WI38 (cell line): Measurements from ENCODE around the gene BABAM2.

Experiments used
- H3K4me3 ChIP-seq: 2 replicates; pipeline ENCODE4 v1.5.1; 2011; ENCODE audit warnings: low read depth, mild to moderate bottlenecking, control low read depth, low read length
- CTCF ChIP-seq: IDR thresholded peaks from 2 replicates; pipeline ENCODE4 v1.5.1; 2012; ENCODE audit warnings: low read depth, mild to moderate bottlenecking, control low read depth, low read length

BABAM2 gene

GRCh38 chr2:28345619-28346018, 455.1 kb downstream of the BABAM2 start:
- no peak overlapping the region for H3K4me3 ChIP-seq
- TF ChIP-seq CTCF, result no peak

GRCh38 chr2:28346587-28346986, 456.1 kb downstream of the BABAM2 start:
- no peak overlapping the region for H3K4me3 ChIP-seq
- TF ChIP-seq CTCF, result no peak

GRCh38 chr2:28347193-28347592, 456.7 kb downstream of the BABAM2 start:
- no peak overlapping the region for H3K4me3 ChIP-seq
- TF ChIP-seq CTCF, result no peak

GRCh38 chr2:28347596-28347995, 457.1 kb downstream of the BABAM2 start:
- no peak for TF ChIP-seq CTCF
- H3K4me3 ChIP-seq, result no peak overlapping the region

GRCh38 chr2:28348149-28348567, 457.6 kb downstream of the BABAM2 start:
- no peak for TF ChIP-seq CTCF
- no peak overlapping the region for H3K4me3 ChIP-seq

GRCh38 chr2:28348921-28349320, 458.4 kb downstream of the BABAM2 start:
- no peak for TF ChIP-seq CTCF
- no peak overlapping the region for H3K4me3 ChIP-seq

GRCh38 chr2:28349546-28350165, 459.1 kb downstream of the BABAM2 start:
- no peak for TF ChIP-seq CTCF
- H3K4me3 ChIP-seq, result no peak overlapping the region
